Measurements from ENCODE around the gene DIAPH1.

Gene DIAPH1

DNA sequence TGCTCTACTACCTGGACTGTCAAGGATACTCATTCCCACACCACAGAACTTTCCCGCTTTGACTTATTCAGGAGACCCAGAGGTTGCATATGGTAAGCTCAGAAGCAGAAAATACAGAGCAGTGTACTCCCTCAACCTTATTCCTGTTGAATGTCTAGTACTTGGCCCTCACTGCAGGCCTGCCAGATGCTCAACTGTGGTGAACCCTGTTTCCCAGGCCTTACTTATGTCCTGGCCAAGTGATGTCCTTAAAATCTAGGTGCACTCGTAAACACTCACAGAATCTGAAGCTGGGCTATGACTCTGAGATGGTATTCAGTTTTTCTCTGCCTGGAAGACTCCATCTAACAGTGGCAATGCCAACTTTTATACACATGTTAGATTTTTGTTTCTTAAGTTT lies 21.0 kb downstream of the DIAPH1 start:
- H3K27ac ChIP-seq: no peak overlapping the region
- TF ChIP-seq, protein P1, sequence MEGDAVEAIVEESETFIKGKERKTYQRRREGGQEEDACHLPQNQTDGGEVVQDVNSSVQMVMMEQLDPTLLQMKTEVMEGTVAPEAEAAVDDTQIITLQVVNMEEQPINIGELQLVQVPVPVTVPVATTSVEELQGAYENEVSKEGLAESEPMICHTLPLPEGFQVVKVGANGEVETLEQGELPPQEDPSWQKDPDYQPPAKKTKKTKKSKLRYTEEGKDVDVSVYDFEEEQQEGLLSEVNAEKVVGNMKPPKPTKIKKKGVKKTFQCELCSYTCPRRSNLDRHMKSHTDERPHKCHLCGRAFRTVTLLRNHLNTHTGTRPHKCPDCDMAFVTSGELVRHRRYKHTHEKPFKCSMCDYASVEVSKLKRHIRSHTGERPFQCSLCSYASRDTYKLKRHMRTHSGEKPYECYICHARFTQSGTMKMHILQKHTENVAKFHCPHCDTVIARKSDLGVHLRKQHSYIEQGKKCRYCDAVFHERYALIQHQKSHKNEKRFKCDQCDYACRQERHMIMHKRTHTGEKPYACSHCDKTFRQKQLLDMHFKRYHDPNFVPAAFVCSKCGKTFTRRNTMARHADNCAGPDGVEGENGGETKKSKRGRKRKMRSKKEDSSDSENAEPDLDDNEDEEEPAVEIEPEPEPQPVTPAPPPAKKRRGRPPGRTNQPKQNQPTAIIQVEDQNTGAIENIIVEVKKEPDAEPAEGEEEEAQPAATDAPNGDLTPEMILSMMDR (IDR thresholded peaks at IDR 0.05): no peak
- no peak for TF ChIP-seq ZFX (IDR thresholded peaks at IDR 0.05; ENCODE audit: borderline replicate concordance)

DNA sequence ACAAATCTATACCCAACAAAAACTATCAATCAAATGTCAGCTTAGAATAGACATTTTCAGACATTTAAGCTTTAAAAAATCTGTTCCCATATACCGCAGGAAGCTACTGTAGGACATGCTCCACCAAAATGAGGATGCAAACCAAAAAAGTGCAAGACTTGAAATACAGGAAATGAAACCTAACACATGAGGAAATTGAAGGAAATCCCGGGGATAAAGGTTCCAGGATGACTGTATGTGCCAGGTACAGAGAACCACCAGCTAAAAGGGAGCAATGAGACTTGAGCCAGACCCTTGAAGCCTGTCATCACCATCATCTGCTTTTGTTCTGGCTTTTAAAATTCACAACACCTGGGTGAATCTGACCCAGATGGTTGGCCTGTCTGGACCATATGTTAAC lies 21.4 kb downstream of the DIAPH1 start:
- TF ChIP-seq, protein P1 (IDR thresholded peaks at IDR 0.05): no peak
- no peak for TF ChIP-seq ZFX (IDR thresholded peaks at IDR 0.05; ENCODE audit: borderline replicate concordance)

DNA sequence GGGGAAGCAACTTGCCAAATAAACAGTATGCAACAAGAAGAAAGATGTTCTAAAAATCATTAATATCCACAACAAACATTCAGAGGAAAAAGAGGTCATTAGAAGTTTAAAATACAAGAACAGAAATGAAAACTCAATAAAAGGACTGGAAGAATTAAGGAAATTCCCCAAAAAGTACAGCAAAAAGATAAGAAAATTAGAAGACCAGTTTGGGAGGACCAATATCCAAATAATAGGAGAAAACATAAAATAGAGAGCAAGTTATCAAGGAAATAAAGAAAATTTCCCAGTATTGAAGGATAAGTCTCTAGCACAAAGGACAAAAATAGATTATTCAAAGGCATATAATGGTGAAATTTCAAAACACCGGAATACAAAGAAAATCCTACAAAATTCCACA lies 21.9 kb downstream of the DIAPH1 start:
- TF ChIP-seq, protein P1 (IDR thresholded peaks at IDR 0.05): no peak
- no peak for TF ChIP-seq ZFX (IDR thresholded peaks at IDR 0.05; ENCODE audit: borderline replicate concordance)
- no peak overlapping the region for H3K27ac ChIP-seq

More for the DNA sequence above, 21.4 kb downstream of the DIAPH1 start:
- H3K27ac ChIP-seq: no peak overlapping the region

DNA sequence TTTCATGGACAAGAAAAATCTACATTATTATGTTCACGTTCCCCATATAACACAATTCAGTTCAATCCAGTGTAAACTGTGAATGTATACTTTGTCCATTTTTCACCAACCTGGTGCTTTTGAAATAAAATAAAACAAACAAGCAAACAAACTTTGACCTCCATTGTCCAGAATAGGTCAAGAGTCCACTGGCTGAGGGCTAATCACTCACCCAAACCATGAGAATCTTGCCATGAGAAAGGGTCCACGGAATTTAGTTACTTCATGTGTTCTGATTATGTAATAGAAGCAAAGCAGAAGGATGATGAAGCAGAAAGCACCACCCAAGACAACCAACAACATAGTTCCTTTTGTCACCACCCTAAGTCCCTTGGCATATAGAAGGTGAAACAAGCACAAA lies 28.7 kb downstream of the DIAPH1 start:
- no peak overlapping the region for H3K27ac ChIP-seq
- TF ChIP-seq ZFX (IDR thresholded peaks at IDR 0.05; ENCODE audit: borderline replicate concordance): no peak
- TF ChIP-seq, protein P1 (IDR thresholded peaks at IDR 0.05): no peak

DNA sequence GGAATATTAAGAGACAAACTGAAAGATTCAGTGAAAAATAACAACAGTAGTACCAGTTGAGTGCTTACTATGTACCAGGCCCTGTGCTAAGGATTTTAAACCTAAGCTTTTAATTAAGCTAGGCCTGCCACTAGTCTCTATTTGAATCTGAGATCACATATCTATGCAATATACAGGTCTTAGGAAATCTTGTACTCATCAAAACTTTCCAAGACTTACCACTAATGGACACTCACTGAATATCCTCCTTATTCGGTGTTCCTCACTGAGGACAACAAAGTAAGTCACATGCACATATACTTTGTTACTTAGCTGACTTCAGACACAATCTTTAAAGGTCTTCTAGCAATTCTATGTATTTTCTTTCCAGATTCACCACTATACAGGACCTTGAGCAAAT lies 32.6 kb downstream of the DIAPH1 start:
- no peak overlapping the region for H3K27ac ChIP-seq
- TF ChIP-seq, protein P1 (IDR thresholded peaks at IDR 0.05): no peak
- TF ChIP-seq ZFX (IDR thresholded peaks at IDR 0.05; ENCODE audit: borderline replicate concordance): no peak

DNA sequence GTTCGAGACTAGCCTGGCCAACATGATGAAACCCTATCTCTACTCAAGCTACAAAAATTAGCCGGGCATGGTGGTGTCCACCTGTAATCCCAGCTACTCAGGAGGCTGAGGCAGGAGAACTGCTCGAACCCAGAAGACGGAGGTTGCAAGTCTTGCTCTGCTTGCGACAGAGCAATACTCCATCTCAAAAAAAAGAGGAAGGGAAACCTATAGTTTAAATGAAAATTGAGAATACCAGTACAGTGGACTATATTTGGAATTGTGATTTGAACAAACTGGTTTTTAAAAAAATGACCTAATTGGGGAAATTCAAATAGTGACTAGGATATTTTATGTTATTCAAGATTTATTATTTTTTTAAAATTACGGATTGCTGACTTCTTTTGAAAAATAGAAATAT lies 33.2 kb downstream of the DIAPH1 start:
- no peak overlapping the region for H3K27ac ChIP-seq
- TF ChIP-seq ZFX (IDR thresholded peaks at IDR 0.05; ENCODE audit: borderline replicate concordance): no peak
- TF ChIP-seq, protein P1 (IDR thresholded peaks at IDR 0.05): no peak

DNA sequence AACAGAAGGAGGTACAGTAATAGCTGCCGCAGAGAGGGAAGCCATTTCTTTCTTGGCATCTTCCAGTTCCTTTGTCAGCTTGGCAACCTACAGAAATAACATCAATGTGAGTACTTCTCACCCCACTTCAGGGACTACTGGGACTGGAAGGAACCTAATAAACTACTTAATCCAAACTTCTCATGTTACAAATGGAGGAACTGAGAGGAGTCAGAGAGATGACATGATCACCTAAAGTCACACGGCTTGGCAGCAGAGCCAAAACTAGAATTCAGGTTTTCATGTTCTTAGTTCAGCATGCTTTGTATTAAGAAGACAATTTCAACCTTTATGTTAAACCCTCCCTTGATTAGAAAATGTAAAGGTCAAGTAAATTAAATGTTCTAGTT lies 44.7 kb downstream of the DIAPH1 start:
- H3K27ac ChIP-seq: no peak overlapping the region

More for the DNA sequence above, 44.7 kb downstream of the DIAPH1 start:
- TF ChIP-seq ZFX (IDR thresholded peaks at IDR 0.05; ENCODE audit: borderline replicate concordance): no peak
- TF ChIP-seq, protein P1 (IDR thresholded peaks at IDR 0.05): no peak

All from 22Rv1 (cell line).